Measurements from ENCODE around the gene FARP2.

DNA sequence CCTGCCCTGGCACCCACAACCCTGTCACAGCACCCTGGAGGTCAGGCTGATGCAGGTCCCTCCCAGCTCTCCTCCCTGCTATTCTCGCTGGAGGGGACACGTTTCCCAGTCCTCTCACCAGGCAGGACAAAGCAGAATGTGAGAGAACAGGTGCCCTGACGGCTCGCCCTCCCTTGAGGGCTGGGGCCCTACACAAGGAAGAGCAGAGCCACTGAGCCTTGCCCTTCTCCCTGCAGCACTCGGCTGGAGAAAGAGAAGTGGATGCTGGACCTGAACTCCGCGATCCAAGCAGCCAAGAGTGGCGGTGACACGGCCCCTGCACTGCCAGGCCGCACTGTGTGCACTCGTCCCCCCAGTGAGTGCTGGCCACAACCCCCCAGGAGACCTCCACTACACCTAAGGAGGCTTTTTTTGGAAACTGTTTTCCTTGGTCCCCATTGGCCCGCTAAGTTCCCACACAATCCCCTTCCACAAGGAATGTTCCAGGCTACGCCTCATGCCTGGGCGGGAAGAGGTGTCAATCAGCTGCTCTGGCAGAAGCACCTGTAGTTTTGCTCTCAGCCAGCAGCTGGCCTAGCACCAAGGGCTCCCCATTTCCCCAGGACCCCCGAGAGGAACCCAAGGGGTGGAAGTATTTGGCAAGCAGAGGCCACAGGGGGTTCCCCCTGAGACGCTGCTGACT, 134.9 kb downstream of the FARP2 start:
- TF ChIP-seq, protein P1, sequence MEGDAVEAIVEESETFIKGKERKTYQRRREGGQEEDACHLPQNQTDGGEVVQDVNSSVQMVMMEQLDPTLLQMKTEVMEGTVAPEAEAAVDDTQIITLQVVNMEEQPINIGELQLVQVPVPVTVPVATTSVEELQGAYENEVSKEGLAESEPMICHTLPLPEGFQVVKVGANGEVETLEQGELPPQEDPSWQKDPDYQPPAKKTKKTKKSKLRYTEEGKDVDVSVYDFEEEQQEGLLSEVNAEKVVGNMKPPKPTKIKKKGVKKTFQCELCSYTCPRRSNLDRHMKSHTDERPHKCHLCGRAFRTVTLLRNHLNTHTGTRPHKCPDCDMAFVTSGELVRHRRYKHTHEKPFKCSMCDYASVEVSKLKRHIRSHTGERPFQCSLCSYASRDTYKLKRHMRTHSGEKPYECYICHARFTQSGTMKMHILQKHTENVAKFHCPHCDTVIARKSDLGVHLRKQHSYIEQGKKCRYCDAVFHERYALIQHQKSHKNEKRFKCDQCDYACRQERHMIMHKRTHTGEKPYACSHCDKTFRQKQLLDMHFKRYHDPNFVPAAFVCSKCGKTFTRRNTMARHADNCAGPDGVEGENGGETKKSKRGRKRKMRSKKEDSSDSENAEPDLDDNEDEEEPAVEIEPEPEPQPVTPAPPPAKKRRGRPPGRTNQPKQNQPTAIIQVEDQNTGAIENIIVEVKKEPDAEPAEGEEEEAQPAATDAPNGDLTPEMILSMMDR (IDR thresholded peaks at IDR 0.05 in 8 of 11, conservative IDR thresholded peaks at IDR 0.05 in 3 of 11), result no peak
- no peak for TF ChIP-seq POLR2A (IDR thresholded peaks at IDR 0.05)

Data from spleen (tissue), 7 donors.